ENCODE measurements around the gene CCDC87.

The CCDC87 gene

GRCh38 chr11:66629356-66629755 is 36.5 kb upstream of the CCDC87 start:
- Histone ChIP-seq H3K9me3 (ENCODE audit: control insufficient read depth, insufficient read depth, low read depth, low read length) (no peaks in the 10 kb centered on the region), H3K27me3 (ENCODE audit: control insufficient read depth, insufficient read depth, low read length) (no peaks in the 10 kb centered on the region), H3K27ac (ENCODE audit: low read depth, low read length) (no peak overlapping the region), H3K9ac (ENCODE audit: low read length) (no peak overlapping the region), H3K4me1 (ENCODE audit: control insufficient read depth, insufficient read depth, low read length) (no peaks in the 10 kb centered on the region), H3K36me3 (ENCODE audit: control insufficient read depth, insufficient read depth, low read length) (peaks cover 90% of the 10 kb centered on the region), H3K4me3 (ENCODE audit: low read depth, low read length) (no peak overlapping the region)

GRCh38 chr11:66628061-66628603 is 35.3 kb upstream of the CCDC87 start:
- no peak overlapping the region for H3K27ac ChIP-seq (ENCODE audit: low read depth, low read length)
- H3K4me1 ChIP-seq (ENCODE audit: control insufficient read depth, insufficient read depth, low read length), result no peaks in the 10 kb centered on the region
- no peaks in the 10 kb centered on the region for H3K27me3 ChIP-seq (ENCODE audit: control insufficient read depth, insufficient read depth, low read length)
- peaks cover 95% of the 10 kb centered on the region for H3K36me3 ChIP-seq (ENCODE audit: control insufficient read depth, insufficient read depth, low read length)
- H3K9ac ChIP-seq (ENCODE audit: low read length), result no peak overlapping the region
- H3K4me3 ChIP-seq (ENCODE audit: low read depth, low read length), result no peak overlapping the region
- H3K9me3 ChIP-seq (ENCODE audit: control insufficient read depth, insufficient read depth, low read depth, low read length), result no peaks in the 10 kb centered on the region

GRCh38 chr11:66626926-66627325 is 34.1 kb upstream of the CCDC87 start:
- Histone ChIP-seq H3K36me3 (ENCODE audit: control insufficient read depth, insufficient read depth, low read length) (peaks cover 95% of the 10 kb centered on the region), H3K4me1 (ENCODE audit: control insufficient read depth, insufficient read depth, low read length) (no peaks in the 10 kb centered on the region), H3K9ac (ENCODE audit: low read length) (no peak overlapping the region), H3K27ac (ENCODE audit: low read depth, low read length) (no peak overlapping the region), H3K27me3 (ENCODE audit: control insufficient read depth, insufficient read depth, low read length) (no peaks in the 10 kb centered on the region), H3K4me3 (ENCODE audit: low read depth, low read length) (no peak overlapping the region), H3K9me3 (ENCODE audit: control insufficient read depth, insufficient read depth, low read depth, low read length) (no peaks in the 10 kb centered on the region)

- peaks cover 95% of the 10 kb centered on the region for H3K36me3 ChIP-seq (ENCODE audit: control insufficient read depth, insufficient read depth, low read length)
- no peak overlapping the region for H3K27ac ChIP-seq (ENCODE audit: low read depth, low read length)
- no peak overlapping the region for H3K9ac ChIP-seq (ENCODE audit: low read length)
- no peaks in the 10 kb centered on the region for H3K9me3 ChIP-seq (ENCODE audit: control insufficient read depth, insufficient read depth, low read depth, low read length)
- H3K4me1 ChIP-seq (ENCODE audit: control insufficient read depth, insufficient read depth, low read length), result no peaks in the 10 kb centered on the region
- H3K27me3 ChIP-seq (ENCODE audit: control insufficient read depth, insufficient read depth, low read length), result no peaks in the 10 kb centered on the region
- no peak overlapping the region for H3K4me3 ChIP-seq (ENCODE audit: low read depth, low read length)
These were observed 33.5 kb upstream of the CCDC87 start for GRCh38 chr11:66626382-66626781.

GRCh38 chr11:66625752-66626149 is 32.9 kb upstream of the CCDC87 start:
- Histone ChIP-seq H3K4me1 (ENCODE audit: control insufficient read depth, insufficient read depth, low read length) (no peaks in the 10 kb centered on the region), H3K27me3 (ENCODE audit: control insufficient read depth, insufficient read depth, low read length) (no peaks in the 10 kb centered on the region), H3K36me3 (ENCODE audit: control insufficient read depth, insufficient read depth, low read length) (peaks cover 98% of the 10 kb centered on the region), H3K9ac (ENCODE audit: low read length) (no peak overlapping the region), H3K27ac (ENCODE audit: low read depth, low read length) (no peak overlapping the region), H3K4me3 (ENCODE audit: low read depth, low read length) (no peak overlapping the region), H3K9me3 (ENCODE audit: control insufficient read depth, insufficient read depth, low read depth, low read length) (no peaks in the 10 kb centered on the region)

GRCh38 chr11:66625041-66625751 is 32.3 kb upstream of the CCDC87 start:
- Histone ChIP-seq H3K27ac (ENCODE audit: low read depth, low read length) (no peak overlapping the region), H3K27me3 (ENCODE audit: control insufficient read depth, insufficient read depth, low read length) (no peaks in the 10 kb centered on the region), H3K36me3 (ENCODE audit: control insufficient read depth, insufficient read depth, low read length) (peaks cover 97% of the 10 kb centered on the region), H3K9me3 (ENCODE audit: control insufficient read depth, insufficient read depth, low read depth, low read length) (no peaks in the 10 kb centered on the region), H3K4me3 (ENCODE audit: low read depth, low read length) (no peak overlapping the region), H3K4me1 (ENCODE audit: control insufficient read depth, insufficient read depth, low read length) (no peaks in the 10 kb centered on the region), H3K9ac (ENCODE audit: low read length) (no peak overlapping the region)

- Histone ChIP-seq H3K9ac (ENCODE audit: low read length) (no peak overlapping the region), H3K9me3 (ENCODE audit: control insufficient read depth, insufficient read depth, low read depth, low read length) (no peaks in the 10 kb centered on the region), H3K27me3 (ENCODE audit: control insufficient read depth, insufficient read depth, low read length) (no peaks in the 10 kb centered on the region), H3K4me3 (ENCODE audit: low read depth, low read length) (no peak overlapping the region), H3K36me3 (ENCODE audit: control insufficient read depth, insufficient read depth, low read length) (peaks cover 94% of the 10 kb centered on the region), H3K4me1 (ENCODE audit: control insufficient read depth, insufficient read depth, low read length) (no peaks in the 10 kb centered on the region), H3K27ac (ENCODE audit: low read depth, low read length) (no peak overlapping the region)
These were observed 31.6 kb upstream of the CCDC87 start for GRCh38 chr11:66624450-66624849.

- H3K9me3 ChIP-seq (ENCODE audit: control insufficient read depth, insufficient read depth, low read depth, low read length), result no peaks in the 10 kb centered on the region
- no peak overlapping the region for H3K27ac ChIP-seq (ENCODE audit: low read depth, low read length)
- peak overlapping the region; percentile 93 for H3K4me3 ChIP-seq (ENCODE audit: low read depth, low read length)
- no peak overlapping the region for H3K9ac ChIP-seq (ENCODE audit: low read length)
- H3K27me3 ChIP-seq (ENCODE audit: control insufficient read depth, insufficient read depth, low read length), result no peaks in the 10 kb centered on the region
- peaks cover 9% of the 10 kb centered on the region for H3K4me1 ChIP-seq (ENCODE audit: control insufficient read depth, insufficient read depth, low read length)
- peaks cover 62% of the 10 kb centered on the region for H3K36me3 ChIP-seq (ENCODE audit: control insufficient read depth, insufficient read depth, low read length)
These were observed 26.3 kb upstream of the CCDC87 start for GRCh38 chr11:66619080-66619554.

GRCh38 chr11:66617155-66617834 is 24.4 kb upstream of the CCDC87 start:
- Histone ChIP-seq H3K36me3 (ENCODE audit: control insufficient read depth, insufficient read depth, low read length) (peaks cover 44% of the 10 kb centered on the region), H3K9me3 (ENCODE audit: control insufficient read depth, insufficient read depth, low read depth, low read length) (no peaks in the 10 kb centered on the region), H3K27me3 (ENCODE audit: control insufficient read depth, insufficient read depth, low read length) (no peaks in the 10 kb centered on the region), H3K4me3 (ENCODE audit: low read depth, low read length) (peak overlapping the region; percentile 93), H3K4me1 (ENCODE audit: control insufficient read depth, insufficient read depth, low read length) (peaks cover 9% of the 10 kb centered on the region), H3K9ac (ENCODE audit: low read length) (peak overlapping the region; percentile 99), H3K27ac (ENCODE audit: low read depth, low read length) (peak overlapping the region; percentile 95)

GRCh38 chr11:66616379-66617154 is 23.7 kb upstream of the CCDC87 start, which contains the start of gene RBM14:
Gene RBM14 (plus strand): TSS chr11:66616630. CDS start chr11:66616721, 91 bp downstream.
- H3K9ac ChIP-seq (ENCODE audit: low read length), result peak within 1 kb of the TSS; percentile 99
- H3K27ac ChIP-seq (ENCODE audit: low read depth, low read length), result peak within 1 kb of the TSS; percentile 95
- peaks cover 9% of the 10 kb centered on the region for H3K4me1 ChIP-seq (ENCODE audit: control insufficient read depth, insufficient read depth, low read length)
- H3K27me3 ChIP-seq (ENCODE audit: control insufficient read depth, insufficient read depth, low read length), result no peaks in the 10 kb centered on the region
- H3K9me3 ChIP-seq (ENCODE audit: control insufficient read depth, insufficient read depth, low read depth, low read length), result no peaks in the 10 kb centered on the region
- peak within 1 kb of the TSS; percentile 93 for H3K4me3 ChIP-seq (ENCODE audit: low read depth, low read length)
- peaks cover 38% of the 10 kb centered on the region for H3K36me3 ChIP-seq (ENCODE audit: control insufficient read depth, insufficient read depth, low read length)
